Measurements from ENCODE around the gene SPAAR. TPM values are rescaled to one million over a fixed set of nuclear protein-coding genes. Genes with fewer than 3 reads are reported as not detected.

Gene SPAAR
- polyA plus RNA-seq, 1 donor (not counting 4 experiments of a cell fraction or from before 2014, with no cell fraction given) = not detected

DNA sequence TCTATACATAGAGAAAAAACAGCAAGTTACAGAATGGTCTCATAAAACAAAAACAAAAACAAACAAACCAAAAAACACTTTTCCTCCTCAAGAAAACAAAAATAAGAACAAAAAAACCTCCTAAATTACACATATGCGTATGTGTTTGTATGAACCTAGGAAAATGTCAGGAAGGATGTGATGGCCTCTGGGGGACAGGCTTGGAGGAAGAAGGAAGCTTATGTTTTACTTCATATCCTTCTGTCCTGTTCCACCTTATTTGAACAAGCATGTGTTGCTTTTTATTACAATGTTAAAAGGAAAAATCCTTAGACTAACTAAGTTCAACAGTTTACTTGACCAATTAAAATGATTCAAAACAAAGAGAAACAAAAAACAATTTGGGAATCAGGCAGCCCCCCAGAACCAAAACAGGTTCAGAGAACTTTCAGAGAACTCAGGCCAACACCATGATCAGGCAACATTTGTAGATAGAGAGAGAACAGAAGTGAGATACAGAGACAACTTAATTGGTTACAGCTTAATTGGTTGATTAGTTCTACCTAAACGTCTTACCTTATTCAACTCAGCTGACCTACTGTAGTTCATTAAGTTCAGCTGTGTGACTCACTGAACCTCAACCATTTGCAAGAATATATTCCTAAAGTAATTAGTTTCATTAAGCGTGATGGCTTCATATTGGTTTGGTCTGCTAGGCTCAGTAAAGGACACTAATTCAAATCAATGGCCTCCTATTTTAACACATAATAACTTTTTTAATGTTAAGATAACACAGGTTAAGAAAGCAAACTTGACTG, 10.1 kb downstream of the SPAAR start:
- Histone ChIP-seq H3K4me2 (ENCODE audit: control insufficient read depth, extremely low read depth, insufficient read depth, low read depth, low read length) (no peak overlapping the region), H3K27ac (ENCODE audit: control insufficient read depth, insufficient read depth, low read length) (no peak overlapping the region), H3K4me1 (ENCODE audit: control insufficient read depth, extremely low read depth, insufficient read depth, low read length) (peaks cover 11% of the 10 kb centered on the region), H3K9me3 (ENCODE audit: control insufficient read depth, low read depth, low read length) (no peaks in the 10 kb centered on the region), H3K27me3 (ENCODE audit: control insufficient read depth, extremely low read depth, insufficient read depth, low read length) (no peaks in the 10 kb centered on the region), H3K36me3 (ENCODE audit: control insufficient read depth in 2 of 2, extremely low read depth in 1 of 2, insufficient read depth in 2 of 2, low read length in 2 of 2) (no peaks in the 10 kb centered on the region), H3K4me3 (ENCODE audit: control insufficient read depth in 2 of 3, extremely low read depth in 1 of 3, insufficient read depth in 2 of 3, low read depth in 1 of 3, low read length in 3 of 3) (no peak overlapping the region), H3K9ac (ENCODE audit: control insufficient read depth, extremely low read depth, insufficient read depth, low read length) (no peak overlapping the region), H2AFZ (ENCODE audit: control insufficient read depth, low read length) (no peak overlapping the region), H3K9me1 (ENCODE audit: control insufficient read depth, extremely low read depth, insufficient read depth, low read length) (no peaks in the 10 kb centered on the region), H3K79me2 (ENCODE audit: control insufficient read depth, insufficient read depth, low read length) (no peaks in the 10 kb centered on the region), H4K20me1 (ENCODE audit: control insufficient read depth, extremely low read depth, insufficient read depth, low read length) (no peaks in the 10 kb centered on the region)
- dilution Hi-C loops (cut with MboI; ENCODE audit: extremely low pct_ligation_motif_present, low sequenced_read_pairs) = no loop called here
- no peak for FAIRE-seq
- DNase-seq (ENCODE audit: low read depth, low spot score) = no peak
- TF ChIP-seq EZH2 (IDR thresholded peaks at IDR 0.05; ENCODE audit: low read length) = no peak
- TF ChIP-seq, protein P1, sequence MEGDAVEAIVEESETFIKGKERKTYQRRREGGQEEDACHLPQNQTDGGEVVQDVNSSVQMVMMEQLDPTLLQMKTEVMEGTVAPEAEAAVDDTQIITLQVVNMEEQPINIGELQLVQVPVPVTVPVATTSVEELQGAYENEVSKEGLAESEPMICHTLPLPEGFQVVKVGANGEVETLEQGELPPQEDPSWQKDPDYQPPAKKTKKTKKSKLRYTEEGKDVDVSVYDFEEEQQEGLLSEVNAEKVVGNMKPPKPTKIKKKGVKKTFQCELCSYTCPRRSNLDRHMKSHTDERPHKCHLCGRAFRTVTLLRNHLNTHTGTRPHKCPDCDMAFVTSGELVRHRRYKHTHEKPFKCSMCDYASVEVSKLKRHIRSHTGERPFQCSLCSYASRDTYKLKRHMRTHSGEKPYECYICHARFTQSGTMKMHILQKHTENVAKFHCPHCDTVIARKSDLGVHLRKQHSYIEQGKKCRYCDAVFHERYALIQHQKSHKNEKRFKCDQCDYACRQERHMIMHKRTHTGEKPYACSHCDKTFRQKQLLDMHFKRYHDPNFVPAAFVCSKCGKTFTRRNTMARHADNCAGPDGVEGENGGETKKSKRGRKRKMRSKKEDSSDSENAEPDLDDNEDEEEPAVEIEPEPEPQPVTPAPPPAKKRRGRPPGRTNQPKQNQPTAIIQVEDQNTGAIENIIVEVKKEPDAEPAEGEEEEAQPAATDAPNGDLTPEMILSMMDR (optimal IDR thresholded peaks at IDR 0.05 in 1 of 3, IDR thresholded peaks at IDR 0.05 in 1 of 3, conservative IDR thresholded peaks at IDR 0.05 in 1 of 3; ENCODE audit: extremely low read depth in 1 of 3, insufficient read depth in 2 of 3, low read length in 3 of 3) = no peak

DNA sequence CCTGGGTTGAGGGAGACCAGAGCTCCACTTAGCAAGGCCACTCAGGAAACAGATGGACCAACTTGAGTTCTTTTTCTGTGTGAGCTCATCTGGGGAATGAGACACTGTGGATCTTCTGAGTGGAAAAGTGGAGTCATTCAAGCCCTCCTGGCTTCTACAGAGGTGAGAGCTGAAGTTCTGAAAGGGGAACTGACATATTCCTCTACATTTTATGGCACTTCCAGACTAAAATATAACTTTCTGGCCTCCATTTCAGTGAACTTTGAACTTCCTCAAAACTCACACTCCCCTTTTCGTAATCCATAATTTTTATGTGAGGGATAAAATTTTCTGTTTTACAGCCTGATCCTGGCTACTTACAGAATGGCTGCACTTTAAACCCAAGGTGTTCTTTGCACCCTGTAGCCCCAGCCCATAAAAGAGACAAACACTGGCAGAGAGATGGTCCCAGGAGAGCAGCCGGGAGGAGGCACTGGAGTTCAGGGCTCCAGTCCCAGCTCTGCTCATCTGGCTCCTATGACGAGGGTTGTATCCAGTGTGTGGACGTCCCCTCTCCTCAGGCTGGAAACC, 10.8 kb downstream of the SPAAR start:
- Histone ChIP-seq H3K4me1 (ENCODE audit: control insufficient read depth, extremely low read depth, insufficient read depth, low read length) (peaks cover 15% of the 10 kb centered on the region), H3K27ac (ENCODE audit: control insufficient read depth, insufficient read depth, low read length) (no peak overlapping the region), H3K9ac (ENCODE audit: control insufficient read depth, extremely low read depth, insufficient read depth, low read length) (no peak overlapping the region), H3K4me3 (ENCODE audit: control insufficient read depth in 2 of 3, extremely low read depth in 1 of 3, insufficient read depth in 2 of 3, low read depth in 1 of 3, low read length in 3 of 3) (no peak overlapping the region), H4K20me1 (ENCODE audit: control insufficient read depth, extremely low read depth, insufficient read depth, low read length) (no peaks in the 10 kb centered on the region), H3K9me3 (ENCODE audit: control insufficient read depth, low read depth, low read length) (no peaks in the 10 kb centered on the region), H3K4me2 (ENCODE audit: control insufficient read depth, extremely low read depth, insufficient read depth, low read depth, low read length) (no peak overlapping the region), H2AFZ (ENCODE audit: control insufficient read depth, low read length) (no peak overlapping the region), H3K9me1 (ENCODE audit: control insufficient read depth, extremely low read depth, insufficient read depth, low read length) (no peaks in the 10 kb centered on the region), H3K79me2 (ENCODE audit: control insufficient read depth, insufficient read depth, low read length) (no peaks in the 10 kb centered on the region), H3K27me3 (ENCODE audit: control insufficient read depth, extremely low read depth, insufficient read depth, low read length) (no peaks in the 10 kb centered on the region), H3K36me3 (ENCODE audit: control insufficient read depth in 2 of 2, extremely low read depth in 1 of 2, insufficient read depth in 2 of 2, low read length in 2 of 2) (no peaks in the 10 kb centered on the region)
- FAIRE-seq (no peak), DNase-seq (ENCODE audit: low read depth, low spot score) (no peak)
- TF ChIP-seq, protein P1 (optimal IDR thresholded peaks at IDR 0.05 in 1 of 3, IDR thresholded peaks at IDR 0.05 in 1 of 3, conservative IDR thresholded peaks at IDR 0.05 in 1 of 3; ENCODE audit: extremely low read depth in 1 of 3, insufficient read depth in 2 of 3, low read length in 3 of 3) = no peak
- no peak for TF ChIP-seq EZH2 (IDR thresholded peaks at IDR 0.05; ENCODE audit: low read length)
- dilution Hi-C loops (cut with MboI; ENCODE audit: extremely low pct_ligation_motif_present, low sequenced_read_pairs) = no loop called here
